ENCODE measurements around the gene TICRR.
A peak's percentile ranks its signal among the peaks of the same experiment; 100 is the strongest.

TICRR gene

DNA sequence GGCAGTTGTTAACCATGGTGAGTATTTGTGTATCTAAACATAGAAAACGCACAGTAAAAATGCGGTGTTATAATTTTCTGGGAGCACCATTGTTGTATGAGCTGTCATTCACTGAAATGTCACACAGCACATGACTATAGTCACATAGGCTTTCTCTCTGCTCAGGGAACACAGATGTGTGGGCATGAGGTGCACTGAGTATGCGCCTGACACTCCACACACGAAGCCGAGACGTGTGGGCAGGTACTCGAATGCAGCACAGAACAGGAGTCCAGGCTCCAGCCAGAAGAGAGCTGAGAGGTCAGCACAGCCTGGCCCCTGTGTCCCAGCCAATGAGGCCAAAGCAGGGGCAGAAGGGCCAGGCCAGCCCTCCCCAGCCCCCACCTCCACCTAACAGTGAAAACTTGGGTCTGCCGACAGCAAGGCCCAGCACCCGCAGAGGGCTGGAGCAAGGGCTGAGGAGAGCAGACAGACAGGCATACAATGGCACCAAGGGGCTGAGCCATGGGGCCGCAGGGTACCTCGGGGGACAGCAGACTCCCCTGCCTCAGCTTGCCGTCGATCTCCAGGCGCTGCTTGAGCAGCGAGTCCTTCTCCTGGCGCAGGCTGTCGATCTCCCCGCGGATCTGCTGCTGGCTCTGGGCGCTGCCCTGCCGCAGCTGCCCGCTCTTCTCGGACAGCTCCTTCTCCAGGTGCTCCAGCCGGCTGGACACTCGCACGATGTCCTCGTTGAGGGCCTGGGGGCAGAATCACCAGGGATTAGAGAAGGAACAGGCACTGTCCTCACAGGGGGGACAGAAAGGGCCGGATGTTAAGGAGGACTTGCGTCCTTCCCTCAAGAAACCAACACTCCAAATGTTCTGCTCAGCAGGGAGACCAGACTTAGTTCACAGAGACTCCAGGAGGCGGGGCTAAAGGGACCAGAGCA lies 56.0 kb downstream of the TICRR start:
- DNase-seq = no peak

DNA sequence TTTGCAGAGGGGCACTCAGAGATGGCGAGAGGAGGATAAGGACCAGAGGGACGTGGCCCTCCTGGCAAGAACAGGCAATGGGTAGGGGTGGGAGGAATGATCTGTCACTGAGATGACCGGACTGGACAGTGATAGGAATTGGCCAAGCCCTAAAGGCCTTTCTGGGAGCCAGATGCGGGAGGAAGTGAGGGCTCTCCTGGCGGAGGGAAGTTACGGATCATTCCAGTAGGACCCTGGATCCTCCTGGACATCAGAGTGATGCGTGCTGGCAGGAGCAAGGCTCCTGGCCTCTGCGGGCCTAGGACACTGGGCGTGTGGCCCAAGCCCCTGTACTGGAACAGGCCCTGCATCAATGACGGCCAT lies 56.6 kb downstream of the TICRR start:
- no peak for DNase-seq

DNA sequence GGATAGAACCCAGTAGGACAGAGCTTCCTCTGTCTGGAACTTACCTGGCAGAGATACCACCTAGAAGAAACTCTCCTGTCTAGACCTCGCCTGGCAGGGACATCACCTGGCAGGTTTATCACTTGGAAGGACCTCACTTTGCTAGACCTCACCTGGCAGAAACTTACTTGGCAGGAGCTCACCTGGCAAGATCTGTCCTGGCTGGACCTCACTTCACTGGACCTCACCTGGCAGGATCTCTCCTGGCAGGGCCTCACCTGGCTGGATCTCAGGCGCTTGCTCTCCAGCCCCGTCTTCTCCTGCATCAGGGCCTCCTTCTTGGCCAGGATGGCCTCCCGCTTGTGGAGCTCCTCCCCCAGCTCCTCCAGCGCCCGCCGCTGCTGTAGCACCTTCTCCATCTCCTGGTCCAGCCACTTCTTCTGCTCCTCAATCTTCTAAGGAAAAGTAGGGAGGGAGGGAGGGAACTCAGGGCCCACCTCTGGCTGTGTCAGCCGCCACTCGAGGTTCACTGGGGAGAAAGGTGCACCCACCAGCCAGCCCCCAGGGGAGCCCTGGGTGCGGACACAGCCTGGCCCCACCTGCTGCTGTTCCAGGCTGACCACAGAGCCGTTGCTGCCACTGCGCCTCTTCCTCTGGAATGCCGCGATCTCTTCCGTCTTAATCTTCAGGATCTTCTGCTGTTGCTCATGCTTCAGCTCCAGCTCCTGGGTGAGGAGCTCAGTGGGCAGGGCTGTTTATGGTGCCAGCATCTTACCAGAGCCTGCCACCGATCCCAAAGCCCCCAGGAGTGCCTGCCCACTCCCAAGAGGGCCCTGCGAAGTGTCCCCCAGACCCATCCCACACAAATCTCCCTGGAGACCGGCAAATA lies 57.5 kb downstream of the TICRR start:
- DNase-seq = no peak

DNA sequence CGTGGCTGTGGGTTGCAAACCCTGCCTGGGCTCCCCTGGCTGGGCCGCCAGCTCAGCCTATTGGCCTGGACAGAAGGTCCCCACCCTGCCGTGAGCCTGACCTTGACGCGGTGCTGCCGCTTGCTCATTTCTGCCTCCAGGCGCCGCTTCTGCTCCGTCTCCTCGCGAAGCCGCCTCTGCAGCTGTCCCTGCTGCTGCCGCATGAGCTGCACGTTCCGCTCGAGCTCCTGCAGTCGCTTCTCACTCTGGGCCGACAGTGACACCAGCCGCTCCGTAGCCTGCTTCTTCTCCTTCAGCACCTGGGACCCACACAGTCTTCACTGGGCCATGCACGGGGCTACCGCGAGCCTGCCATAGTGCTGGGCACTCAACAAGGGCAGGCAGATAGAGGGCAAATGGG lies 58.3 kb downstream of the TICRR start:
- DNase-seq = no peak

DNA sequence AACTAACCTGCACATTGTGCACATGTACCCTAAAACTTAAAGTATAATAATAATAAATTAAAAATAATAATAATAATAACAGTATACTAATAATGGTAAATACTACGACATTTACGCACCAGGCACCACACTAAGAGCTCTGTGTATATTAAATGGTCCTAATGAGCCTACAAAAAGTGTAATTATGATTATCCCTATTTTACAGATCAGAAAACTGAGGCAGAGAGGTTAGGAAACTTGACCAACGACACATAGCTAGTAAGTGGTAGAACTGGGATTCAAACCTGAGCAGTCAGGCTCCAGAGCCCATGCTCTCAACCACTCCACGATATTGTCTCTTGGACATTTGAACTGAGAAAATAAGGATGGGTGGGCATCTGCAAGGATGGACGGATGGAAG lies 65.0 kb downstream of the TICRR start:
- DNase-seq = no peak

DNA sequence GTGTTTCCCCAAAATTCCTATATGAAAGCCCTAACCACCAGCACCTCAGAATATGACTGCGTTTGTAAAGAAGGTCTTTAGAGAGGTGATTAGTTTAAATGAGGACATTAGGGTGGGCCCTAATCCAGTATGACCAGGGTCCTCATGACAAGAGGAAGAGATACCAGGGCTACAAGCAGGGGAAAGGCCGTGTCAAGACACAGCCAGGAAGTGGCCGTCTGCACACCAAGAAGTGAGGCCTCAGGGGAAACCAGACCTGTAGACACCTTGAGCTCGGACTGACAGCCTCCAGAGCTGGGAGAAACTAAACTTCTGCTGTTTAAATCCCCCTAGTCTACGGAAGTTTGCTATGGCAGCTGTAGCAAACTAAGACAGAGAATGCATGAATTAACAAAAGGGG lies 65.8 kb downstream of the TICRR start:
- no peak for DNase-seq

DNA sequence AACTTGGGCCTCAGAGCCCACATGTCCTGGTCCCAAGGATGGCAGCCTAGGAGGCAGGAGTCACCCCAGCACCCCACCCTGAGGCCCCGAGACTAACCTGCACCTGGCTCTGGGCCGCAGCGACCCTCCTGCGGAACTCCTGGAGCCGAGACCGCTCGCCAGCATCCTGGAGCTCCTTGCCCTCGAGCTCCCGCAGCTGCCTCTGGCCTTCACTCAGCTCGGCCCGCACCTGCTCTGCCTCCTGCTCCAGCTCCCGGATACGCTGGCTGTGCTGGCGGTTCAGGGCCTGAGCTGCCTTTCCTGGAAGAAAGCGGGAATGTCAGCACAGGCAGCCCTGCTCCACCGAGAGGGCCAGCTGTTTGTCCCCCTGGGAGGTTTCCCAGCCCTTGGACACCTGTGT lies 66.8 kb downstream of the TICRR start:
- DNase-seq = no peak

DNA sequence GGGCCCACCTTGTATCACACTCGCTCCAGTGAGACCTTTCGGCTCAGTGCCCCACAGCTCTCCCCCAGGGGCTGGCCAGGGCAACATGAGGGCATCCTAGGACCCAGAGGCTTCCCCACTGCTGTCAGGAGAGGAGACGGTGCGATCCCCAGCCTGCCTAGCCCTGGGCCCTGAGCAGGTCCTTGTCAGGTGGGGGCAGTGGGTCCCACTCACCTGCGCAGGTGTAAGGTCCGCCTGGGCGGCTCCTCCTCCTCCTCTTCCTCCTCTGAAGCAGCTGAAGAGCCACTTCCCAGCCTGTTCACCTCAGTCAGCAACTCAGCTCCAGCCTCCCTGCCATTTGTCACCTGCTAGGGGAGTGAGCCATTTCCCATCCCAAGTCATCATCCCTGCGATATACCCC lies 70.4 kb downstream of the TICRR start:
- no peak for DNase-seq

DNA sequence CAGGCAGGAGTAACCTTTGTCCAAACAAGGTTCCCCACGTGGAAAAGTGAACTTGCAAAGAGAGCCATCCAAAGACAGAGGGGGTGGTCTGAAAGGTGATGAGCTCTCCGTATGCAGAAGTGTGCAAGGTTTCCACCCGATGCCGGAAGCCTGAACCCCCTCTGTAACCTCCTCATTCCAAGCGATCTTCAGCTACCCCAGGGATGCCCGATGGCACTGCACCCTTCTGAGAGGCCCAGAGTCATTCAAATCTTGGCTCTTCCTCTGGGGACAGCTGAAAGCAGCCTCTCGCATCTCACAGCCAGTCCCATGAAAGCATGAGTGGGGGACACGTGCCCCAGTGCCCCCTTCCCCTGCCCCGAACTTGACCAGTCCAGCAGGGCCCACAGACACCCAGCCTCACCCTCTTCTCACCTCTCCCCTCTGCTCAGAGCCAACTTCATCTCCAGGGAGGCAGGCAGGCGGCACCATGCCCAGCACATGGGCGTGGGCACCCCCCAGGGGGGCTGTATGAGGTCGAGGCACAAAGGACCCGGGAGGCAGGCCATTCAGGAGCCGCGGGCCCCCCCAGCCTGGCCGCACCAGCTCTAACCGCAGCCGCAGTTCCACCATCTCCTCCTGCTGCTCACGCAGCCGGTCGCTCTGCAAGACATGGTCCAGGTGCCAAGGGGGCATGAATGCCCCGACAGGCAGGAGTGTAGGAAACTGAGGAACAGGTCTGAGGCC lies 71.3 kb downstream of the TICRR start:
- DNase-seq = no peak

DNA sequence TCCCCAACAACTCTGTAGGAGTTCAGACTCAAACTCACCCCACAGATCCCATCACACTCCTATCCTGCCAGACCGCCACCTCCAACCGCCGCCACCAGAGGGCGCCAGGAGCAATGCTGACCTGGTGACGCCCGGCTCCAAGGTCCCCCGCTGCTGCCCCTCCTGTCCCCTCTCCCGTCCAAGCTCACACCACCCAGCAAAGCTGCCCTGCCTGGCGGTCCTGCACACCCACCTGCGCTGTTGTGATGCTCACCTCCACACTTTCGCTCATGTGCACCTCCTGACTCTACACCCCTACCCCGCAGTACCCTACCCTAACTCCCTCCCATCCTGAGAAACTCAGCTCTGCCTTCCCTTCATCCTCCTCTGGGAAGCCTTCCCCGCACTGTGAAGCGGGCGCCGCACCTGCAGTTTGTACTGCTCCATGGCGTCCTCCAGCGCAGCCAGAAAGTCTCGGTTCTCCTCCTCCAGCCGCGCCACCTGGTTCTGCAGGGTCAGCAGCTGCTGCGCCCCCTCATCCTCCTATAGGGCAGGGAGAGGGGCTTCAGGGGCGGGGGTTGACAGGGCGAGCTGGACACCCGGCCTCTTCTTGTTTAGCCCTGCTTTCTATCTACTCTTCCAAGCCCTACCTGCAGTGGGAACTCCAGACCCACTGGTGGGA lies 72.1 kb downstream of the TICRR start:
- peak; percentile 47 for DNase-seq

DNA sequence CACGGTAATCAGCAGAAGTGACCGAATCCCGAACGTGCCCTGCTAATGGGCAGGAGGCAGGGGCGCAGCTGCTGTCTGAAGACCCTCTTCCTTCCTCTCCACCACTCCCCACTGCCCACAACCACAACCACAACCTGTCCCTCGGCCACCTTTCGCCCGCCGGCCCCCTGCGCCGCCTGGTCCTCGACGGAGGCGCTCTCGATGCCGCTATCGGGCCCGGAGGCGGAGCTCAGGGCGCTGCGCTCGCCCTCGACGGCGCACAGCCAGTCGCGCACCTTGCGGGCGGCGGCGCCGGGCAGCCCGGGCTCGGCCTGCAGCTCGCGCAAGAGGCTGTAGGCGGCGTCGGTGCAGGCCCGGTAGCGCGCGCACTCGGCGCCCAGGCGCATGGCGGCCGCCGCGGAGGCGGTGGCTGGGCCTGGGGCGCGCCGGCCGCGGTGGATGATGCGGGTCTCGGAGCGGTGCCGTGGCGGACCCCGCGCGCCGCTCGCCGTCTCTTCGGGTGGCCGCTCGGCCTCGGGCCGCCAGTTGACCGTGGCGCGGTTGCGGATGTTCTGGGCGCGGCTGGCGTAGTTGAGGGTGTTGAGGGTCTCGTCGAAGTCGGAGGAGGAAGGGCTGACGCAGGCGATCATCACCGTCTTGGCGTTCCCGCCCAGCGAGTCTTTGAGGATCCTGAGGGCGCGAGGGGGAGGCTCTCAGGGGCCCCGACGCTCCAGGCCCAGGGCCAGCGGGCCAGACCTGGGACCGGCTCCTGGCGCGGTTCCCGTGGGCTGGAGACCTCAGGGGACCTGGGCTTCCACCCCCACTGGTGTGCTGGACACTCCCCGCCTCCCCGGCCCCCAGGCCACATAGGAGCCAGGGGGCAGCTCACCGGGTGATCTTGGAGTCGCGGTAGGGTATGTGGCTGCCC lies 73.1 kb downstream of the TICRR start:
- no peak for DNase-seq

DNA sequence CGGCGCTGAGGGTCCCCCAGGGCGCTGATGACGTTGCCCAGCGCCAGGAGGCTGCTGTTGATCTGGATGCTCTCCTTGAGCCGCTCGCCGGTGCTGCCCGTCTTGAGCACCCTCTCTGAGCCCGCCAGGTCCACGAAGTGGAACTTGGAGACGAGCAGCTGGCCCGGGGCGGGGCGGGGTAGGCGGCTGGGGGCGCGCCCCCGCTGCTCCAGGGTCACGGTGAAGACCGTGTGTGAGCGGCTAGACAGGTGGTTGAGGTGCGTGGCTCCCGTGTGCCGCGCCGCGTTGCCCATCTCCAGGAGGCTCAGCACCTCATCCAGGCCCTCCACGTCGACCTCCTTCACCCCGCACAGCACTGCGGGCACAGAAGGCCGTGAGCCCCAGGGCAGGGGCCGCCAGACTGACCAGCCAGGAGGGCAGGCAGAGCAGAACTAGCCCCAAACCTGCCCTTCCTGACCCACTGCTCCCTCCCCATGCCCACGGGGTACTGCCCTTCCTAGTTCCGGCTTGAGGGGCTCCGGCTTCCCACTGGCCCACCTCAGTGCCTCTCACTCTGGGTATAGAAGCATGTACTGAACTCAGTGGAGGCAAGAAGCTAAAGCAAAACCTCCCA lies 73.8 kb downstream of the TICRR start:
- DNase-seq = no peak

DNA sequence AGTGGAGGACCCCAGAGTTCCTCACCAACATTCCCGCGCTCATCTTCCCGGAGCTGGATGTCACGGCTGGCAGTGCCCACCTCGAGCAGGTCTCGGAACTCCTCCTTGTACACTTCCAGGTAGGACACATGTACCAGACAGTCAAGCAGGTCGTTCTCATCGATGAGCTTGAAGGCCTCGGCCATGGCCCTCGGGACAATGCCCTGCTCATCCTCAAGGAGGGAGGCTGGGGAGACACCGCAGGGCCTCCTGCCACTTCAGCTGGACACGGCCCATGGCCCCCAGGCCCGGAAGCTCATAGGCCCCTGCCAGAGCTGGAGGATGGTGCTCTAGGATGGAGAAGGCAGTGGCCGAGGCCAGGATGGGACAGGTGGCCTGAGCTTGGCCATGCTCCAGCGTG lies 74.4 kb downstream of the TICRR start:
- DNase-seq = no peak

DNA sequence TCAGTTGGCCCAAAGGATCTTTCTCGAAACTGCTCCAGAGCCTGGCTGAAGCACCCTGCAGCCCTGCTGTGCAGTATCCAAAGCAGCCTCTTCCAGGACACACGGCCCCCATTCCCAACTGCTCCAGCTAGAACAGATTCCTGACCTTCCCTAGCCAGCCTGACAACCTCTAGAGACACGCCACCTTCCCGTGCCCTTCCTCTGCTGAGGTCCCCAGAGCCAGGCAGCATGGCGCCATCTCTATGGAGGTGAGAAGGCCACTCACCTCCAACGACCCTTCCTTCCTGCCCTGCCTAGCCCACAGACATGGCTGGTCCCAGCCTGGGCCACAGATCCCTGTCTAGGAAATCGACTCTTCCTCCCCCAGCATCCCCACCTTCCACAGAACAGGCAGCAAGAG lies 76.9 kb downstream of the TICRR start:
- no peak for DNase-seq

DNA sequence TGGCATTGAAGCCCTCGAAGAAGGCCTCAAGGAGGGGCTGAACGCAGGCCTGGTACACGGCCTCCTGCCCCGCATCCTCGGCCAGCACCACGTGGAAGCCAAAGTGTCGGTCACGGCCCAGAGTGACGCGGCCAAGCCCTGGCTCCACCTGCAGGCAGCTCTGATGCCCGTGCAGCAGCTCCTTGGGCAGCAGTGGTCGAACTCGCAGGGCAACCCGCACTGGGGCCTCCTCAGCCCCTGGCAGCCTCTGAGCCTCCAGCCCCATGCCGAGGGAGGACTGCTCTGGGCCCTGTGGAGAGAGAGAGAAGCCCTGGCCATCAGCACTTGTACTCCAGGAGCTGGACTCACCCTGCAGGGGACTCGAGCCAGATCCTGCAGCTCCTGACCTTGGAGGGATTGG lies 77.4 kb downstream of the TICRR start:
- DNase-seq = no peak

DNA sequence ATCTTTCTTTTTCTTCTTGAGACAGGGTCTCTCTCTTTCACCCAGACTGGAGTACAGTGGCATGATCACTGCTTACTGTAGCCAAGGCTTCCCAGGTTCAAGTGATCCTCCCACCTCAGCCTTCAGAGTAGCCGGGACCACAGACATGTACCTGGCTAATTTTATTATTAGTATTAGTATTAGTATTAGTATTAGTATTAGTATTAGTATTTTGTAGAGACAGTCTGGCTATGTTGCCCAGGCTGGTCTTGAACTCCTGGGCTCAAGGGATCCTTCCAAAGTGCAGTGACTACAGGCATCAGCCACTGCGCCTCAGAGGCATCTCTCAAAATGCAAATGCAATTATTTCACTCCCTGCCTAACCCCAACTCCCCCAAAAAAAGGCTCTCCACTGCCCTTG lies 78.3 kb downstream of the TICRR start:
- DNase-seq = no peak

DNA sequence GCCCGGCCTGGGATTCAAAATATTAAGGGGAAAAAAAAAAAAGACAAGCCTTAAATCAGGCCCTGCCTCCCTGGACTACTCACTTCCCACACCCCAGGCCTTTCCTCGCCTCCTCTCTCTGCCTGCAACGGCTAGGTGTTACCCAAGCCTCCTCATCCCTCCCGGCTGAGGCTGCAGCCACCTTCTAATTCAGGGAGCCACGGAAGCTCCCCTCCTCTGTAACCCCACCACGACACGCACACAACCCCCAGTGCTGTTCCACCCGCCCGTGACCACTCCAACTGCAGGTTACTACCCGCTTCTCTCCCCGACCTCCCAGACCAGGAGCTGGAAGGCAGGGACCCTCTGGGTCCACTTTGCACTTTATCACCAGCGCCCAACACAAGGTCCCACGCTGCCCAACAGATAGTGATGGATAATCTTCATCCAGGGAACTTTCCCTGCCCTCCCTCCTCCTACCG lies 79.1 kb downstream of the TICRR start:
- DNase-seq = peak; percentile 10

DNA sequence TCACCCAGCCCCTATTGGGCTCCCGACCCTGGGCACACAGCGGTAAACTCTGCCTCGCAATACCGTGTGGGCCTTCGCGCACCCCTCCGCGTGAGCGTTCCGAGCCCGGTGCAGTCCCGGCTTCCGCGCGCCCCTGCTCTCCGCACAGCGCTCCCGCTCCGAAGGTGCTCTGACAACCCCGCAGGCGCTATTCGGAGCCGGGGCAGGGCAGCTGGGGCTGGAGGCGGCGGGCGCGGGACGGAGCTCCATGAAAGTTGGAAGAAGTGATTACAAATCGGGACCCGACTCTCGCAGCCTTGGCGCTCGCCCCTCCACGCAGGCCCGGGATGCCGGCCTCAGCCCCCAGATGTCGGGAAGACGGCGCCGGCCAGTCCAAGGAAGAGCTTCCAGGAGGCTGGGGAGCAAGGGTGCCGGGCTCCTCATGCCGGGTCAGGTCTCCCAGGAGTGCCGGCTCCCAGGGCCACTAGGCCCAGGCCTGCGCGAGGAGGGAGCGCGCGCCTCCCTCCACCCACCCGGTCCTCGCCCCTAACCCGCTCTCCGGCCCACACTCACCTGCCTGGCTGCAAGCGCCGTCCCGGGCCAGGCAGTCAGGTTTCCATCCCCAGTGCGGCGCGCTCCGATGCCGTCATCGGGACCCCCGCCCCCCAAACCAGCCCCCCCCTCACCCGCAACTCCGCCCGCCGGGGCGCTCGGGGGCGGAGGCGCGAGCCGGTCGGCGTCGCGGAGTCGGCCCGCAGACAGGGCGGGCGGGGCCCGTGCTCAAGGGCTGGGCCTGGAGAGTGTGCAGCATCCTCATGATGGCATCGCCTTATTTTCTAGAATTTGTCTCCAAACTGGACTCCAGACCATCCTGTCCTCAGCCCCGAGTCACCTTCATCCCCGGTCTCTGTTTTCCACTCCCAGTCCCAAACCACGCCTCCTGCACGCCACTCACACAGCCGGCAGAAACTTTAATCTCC lies 79.9 kb downstream of the TICRR start, which contains the start of gene KIF7:
Gene KIF7 (minus strand): TSS at position 621 of the 959 bp plus-strand sequence. CDS start 2,537 bp downstream, outside the sequence.
- peak; percentile 52 for DNase-seq

DNA sequence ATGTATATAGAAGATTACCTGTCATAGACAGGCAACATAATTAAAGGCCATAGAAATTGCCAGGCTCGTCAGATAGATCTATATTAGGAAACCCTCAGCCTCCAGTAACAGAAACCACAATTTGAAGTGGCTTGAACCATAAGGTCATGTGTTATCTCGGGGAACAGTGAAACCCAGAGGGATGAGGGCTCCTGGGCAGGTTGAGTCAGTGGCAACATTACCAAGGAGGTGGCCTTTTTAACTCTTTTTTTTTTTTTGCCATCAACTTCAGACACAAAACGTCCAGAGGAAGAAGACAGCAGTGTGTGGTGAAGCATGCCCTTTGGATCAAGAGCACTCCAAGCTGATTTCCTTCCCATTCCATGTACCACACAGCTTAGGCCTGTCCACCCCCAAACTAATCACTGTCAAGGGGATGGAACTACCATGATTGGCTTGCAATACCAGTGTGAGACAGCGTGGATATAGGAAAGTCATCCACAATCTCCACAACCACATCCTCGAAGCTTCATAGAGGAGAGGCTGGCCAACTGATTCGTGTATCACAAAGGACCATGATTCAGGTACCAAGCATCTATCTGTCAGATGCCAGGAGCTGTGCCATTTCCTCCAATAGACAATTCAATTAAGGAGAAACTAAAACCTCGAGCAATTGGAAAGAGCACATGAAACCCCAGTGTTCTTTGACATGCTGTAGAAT lies 81.0 kb downstream of the TICRR start:
- peak; percentile 11 for DNase-seq

Measured in fibroblast of upper back skin (primary cell).